AG04449 (cell line): Measurements from ENCODE around the gene RBM4.
"Not testable (repeated sequence)": the region's sequence is repeated elsewhere in the genome, so short reads cannot be mapped to it uniquely, and the experiment has no call there.

Experiments
- CTCF ChIA-PET: fragments of 350-600 bp; formaldehyde crosslinking; extraction: SDS; loops from one replicate; lab custom pipeline; 2021; ENCODE audit warnings: antibody characterized with exemption; lab: Yijun Ruan, JAX
- POLR2A ChIA-PET: fragments of 400-600, 350-600 bp; formaldehyde crosslinking; extraction: SDS; loops from one replicate; lab custom pipeline; 2020; ENCODE audit warnings: antibody characterized with exemption, inconsistent platforms; lab: Yijun Ruan, JAX
- DNase-seq: peaks from one replicate; pipeline ENCODE4 v3.0.0-alpha.2; 2010; ENCODE audit warnings: low read depth, low spot score
- H3K4me3 ChIP-seq: 2 replicates; pipeline ENCODE4 v1.5.1; 2011; ENCODE audit warnings: low read depth, mild to moderate bottlenecking, control low read depth, low read length
- TF ChIP-seq, protein P1 (sequence below): IDR thresholded peaks from one replicate; pipeline ENCODE4 v1.5.1; 2011; ENCODE audit warnings: mild to moderate bottlenecking, moderate library complexity, low read length, control low read depth, inconsistent platforms; ENCODE audit not compliant: insufficient read depth; ENCODE audit errors: missing control alignments

The RBM4 gene

DNA sequence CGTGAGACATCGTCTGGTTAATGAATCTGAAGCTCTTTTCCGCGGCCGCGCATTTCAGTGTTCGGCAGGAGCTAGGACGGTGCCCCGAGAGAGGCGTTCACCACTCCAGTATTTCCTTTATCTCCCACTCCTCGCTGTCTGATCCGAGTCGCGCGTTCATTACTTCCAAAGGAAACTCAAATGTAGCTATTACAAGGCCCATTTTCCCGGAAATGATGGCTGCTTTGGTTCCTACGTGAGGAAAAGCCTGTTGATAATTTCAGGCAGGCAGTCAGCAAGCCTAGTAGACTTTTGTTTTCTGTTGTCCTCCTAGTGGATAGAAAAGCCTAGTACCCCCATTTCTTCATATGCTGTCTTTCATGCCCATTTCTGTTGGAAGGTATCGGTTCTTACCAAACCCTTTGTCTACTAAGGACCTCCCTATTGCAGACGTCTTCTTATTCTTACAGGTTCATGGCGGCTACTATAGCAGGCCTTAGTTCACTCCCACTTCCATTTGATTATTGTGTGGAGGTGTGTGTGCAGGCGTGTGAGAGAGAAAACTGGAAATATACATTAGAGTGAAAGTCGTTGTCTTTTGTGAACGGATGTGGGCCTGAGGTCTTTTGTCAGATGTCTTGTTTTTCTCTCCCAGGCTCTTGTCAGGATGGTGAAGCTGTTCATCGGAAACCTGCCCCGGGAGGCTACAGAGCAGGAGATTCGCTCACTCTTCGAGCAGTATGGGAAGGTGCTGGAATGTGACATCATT, 737 bp downstream of the RBM4 start:
- H3K4me3 ChIP-seq, result peak overlapping the region; percentile 86
- DNase-seq, result no peak
- ChIA-PET CTCF (interaction anchor here (0.9 kb wide), 1 partner anchor 38 kb away, joined by 3 read pairs; the partner anchor contains the start of gene RBM4B), POLR2A (interaction anchor here (0.7 to 2.7 kb wide), 4 partner anchors 8 to 39 kb away, joined by 3 to 37 read pairs (median 6); partner anchors contain the start of gene RBM14)
- TF ChIP-seq, protein P1, sequence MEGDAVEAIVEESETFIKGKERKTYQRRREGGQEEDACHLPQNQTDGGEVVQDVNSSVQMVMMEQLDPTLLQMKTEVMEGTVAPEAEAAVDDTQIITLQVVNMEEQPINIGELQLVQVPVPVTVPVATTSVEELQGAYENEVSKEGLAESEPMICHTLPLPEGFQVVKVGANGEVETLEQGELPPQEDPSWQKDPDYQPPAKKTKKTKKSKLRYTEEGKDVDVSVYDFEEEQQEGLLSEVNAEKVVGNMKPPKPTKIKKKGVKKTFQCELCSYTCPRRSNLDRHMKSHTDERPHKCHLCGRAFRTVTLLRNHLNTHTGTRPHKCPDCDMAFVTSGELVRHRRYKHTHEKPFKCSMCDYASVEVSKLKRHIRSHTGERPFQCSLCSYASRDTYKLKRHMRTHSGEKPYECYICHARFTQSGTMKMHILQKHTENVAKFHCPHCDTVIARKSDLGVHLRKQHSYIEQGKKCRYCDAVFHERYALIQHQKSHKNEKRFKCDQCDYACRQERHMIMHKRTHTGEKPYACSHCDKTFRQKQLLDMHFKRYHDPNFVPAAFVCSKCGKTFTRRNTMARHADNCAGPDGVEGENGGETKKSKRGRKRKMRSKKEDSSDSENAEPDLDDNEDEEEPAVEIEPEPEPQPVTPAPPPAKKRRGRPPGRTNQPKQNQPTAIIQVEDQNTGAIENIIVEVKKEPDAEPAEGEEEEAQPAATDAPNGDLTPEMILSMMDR, result no peak

DNA sequence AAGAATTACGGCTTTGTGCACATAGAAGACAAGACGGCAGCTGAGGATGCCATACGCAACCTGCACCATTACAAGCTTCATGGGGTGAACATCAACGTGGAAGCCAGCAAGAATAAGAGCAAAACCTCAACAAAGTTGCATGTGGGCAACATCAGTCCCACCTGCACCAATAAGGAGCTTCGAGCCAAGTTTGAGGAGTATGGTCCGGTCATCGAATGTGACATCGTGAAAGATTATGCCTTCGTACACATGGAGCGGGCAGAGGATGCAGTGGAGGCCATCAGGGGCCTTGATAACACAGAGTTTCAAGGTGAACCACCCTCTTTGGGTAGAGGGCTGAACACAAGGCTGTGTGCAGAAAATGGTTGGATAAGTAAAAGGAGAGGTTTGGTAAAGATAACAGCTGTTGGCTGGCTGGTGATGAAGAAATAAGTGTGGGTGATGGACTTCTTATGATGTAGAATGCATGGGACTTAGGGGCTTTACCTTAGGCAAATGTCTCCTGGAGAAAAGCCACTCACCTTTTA, 1.4 kb downstream of the RBM4 start:
- H3K4me3 ChIP-seq, result peak overlapping the region; percentile 86
- CTCF ChIA-PET, POLR2A ChIA-PET, DNase-seq: not testable (repeated sequence)

DNA sequence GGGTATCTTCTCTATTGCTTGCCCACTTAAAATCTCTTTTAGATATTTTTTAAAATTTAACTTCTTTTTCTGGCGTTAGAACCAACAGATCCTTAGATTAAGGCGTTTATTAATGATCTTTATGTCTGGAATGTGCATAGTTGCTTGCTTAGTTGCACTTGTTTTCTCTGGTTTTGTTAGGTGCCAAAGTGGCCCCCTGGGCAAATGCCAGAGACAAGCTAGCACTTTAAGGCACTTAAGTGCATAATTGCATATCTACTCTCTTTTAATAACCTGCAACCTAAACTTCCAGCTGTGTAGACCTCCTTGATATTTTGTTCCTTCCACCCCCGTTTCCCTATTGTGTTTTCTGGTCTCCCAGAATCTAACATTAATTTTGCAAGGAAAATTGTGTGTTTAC, 3.3 kb downstream of the RBM4 start:
- ChIA-PET CTCF (interaction anchor here (1.0 to 1.2 kb wide), 2 partner anchors 50 to 81 kb away, joined by 3 read pairs; no protein-coding TSS in a partner anchor), POLR2A (no interaction called here)

DNA sequence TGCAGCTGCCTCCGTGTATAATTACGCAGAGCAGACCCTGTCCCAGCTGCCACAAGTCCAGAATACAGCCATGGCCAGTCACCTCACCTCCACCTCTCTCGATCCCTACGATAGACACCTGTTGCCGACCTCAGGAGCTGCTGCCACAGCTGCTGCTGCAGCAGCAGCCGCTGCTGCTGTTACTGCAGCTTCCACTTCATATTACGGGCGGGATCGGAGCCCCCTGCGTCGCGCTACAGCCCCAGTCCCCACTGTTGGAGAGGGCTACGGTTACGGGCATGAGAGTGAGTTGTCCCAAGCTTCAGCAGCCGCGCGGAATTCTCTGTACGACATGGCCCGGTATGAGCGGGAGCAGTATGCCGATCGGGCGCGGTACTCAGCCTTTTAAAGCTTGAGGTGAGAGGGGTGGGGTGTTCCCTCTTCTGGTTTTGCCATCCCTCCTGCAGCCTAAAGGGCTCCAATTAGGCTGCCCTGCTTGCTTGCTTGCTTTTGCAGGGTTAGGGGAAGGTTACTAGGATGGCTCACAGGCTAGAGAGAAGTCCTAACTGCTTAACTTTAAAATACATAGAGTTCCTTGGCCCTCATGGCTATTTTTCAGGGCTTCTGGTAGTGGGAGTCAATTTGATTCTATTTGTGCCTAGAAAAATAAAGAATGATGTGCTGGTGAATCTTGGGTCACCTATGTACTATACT, 5.4 kb downstream of the RBM4 start:
- CTCF ChIA-PET, result interaction anchor here (0.7 kb wide), 1 partner anchor 12 kb away, joined by 3 read pairs; no protein-coding TSS in a partner anchor
- no peak overlapping the region; the same call in 1 of the 2 replicates for H3K4me3 ChIP-seq
- POLR2A ChIA-PET, result interaction anchor here (0.5 to 0.9 kb wide), 2 partner anchors 16 to 27 kb away, joined by 4 read pairs; partner anchors contain the start of gene RBM14
- DNase-seq, result no peak
- TF ChIP-seq, protein P1, result no peak

More for the DNA sequence above, 3.3 kb downstream of the RBM4 start:
- no peak for DNase-seq
- TF ChIP-seq, protein P1, result no peak
- H3K4me3 ChIP-seq, result peak overlapping the region; percentile 86

DNA sequence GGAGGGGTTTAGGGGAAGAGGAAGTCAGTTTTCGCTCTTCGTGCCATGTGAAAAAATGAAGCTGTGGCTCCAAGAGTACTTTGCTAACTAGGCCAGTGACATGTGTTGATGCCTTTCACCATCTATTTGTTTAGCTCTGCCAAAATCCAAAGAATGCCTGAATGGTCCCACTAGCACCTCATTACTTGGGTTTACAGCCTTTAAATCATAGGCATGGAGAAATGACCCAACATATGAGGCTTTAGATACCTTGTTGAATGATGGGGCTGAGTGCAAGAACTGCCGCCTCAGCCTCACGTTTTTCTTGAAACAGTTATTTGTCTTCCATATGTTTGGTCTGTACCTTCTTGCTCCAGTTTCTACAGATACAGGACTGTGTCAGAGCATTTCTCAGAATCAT, 8.3 kb downstream of the RBM4 start:
- POLR2A ChIA-PET, result interaction anchor here (2.5 kb wide), 1 partner anchor 8 kb away, joined by 6 read pairs; the partner anchor contains the start of gene RBM4
- CTCF ChIA-PET, result interaction anchor here (0.7 to 1.4 kb wide), 3 partner anchors 11 to 32 kb away, joined by 3 to 4 read pairs (median 3); no protein-coding TSS in a partner anchor

DNA sequence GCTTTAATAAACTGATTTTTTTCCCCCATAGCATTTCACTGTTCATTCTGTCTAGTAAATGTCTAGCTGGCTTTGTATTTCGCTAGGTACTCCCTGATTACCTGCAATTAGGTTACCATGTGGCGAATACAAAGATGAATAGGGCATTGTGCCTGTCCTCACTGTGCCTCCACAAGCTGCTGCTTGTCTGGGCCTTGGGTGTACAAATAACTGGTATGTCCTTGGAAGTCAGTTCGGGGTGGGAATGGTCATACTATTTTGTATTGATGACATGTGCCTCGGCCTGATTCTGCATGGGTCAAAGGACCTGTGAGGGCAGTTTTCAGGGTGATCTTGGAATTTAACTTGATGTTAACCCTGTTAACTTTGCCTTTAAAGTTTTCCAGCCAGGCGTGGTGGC, 11.4 kb downstream of the RBM4 start:
- DNase-seq, result no peak
- POLR2A ChIA-PET, result interaction anchor here (1.4 kb wide), 1 partner anchor 33 kb away, joined by 6 read pairs; the partner anchor contains the start of gene RBM14
- TF ChIP-seq, protein P1, result no peak
- CTCF ChIA-PET, result interaction anchor here (1.2 kb wide), 1 partner anchor 69 kb away, joined by 3 read pairs; no protein-coding TSS in a partner anchor
- no peak overlapping the region for H3K4me3 ChIP-seq

More for the DNA sequence above, 8.3 kb downstream of the RBM4 start:
- H3K4me3 ChIP-seq, result no peak overlapping the region
- no peak for DNase-seq
- TF ChIP-seq, protein P1, result no peak
